GM10266 (cell line): ENCODE results near the gene TCF4.

Experiments
- DNase-seq: peaks from one replicate; pipeline ENCODE4 v3.0.0; 2012; ENCODE audit errors: extremely low spot score
- TF ChIP-seq, protein P1 (sequence below): IDR thresholded peaks from 2 replicates; pipeline ENCODE4 v1.5.1; 2012; ENCODE audit warnings: mild to moderate bottlenecking, low read depth; ENCODE audit not compliant: control insufficient read depth, insufficient read depth; ENCODE audit errors: missing control alignments

The TCF4 gene

DNA sequence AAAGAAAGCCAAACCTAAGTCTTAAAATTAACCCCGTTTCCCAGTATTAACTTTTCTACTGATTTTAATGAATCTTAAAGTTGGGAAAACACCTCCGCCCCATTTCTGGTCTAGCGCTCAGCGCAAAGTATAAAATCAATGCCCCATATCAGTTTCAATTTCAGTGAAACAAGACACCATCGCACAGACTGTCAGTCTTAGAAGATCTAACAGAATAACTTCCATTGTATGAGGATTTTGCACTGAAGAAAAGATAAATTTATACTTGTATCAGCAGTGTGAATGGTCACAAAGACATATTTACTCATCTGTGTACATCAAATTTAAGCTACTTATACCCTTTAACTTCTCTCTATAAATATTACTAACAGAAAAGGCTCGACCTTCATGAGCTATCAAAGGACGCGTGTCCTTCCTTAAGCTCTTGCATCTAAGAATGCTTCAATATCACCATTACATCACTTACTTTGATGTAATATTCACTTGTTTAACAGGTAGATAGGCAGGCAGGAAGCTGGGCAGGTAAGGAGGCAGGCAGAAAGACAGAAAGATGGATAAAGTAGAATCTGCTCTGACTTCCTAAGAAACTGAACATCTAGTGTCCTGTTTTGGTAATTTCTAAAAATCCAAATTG is 183.0 kb downstream of the TCF4 start:
- TF ChIP-seq, protein P1, sequence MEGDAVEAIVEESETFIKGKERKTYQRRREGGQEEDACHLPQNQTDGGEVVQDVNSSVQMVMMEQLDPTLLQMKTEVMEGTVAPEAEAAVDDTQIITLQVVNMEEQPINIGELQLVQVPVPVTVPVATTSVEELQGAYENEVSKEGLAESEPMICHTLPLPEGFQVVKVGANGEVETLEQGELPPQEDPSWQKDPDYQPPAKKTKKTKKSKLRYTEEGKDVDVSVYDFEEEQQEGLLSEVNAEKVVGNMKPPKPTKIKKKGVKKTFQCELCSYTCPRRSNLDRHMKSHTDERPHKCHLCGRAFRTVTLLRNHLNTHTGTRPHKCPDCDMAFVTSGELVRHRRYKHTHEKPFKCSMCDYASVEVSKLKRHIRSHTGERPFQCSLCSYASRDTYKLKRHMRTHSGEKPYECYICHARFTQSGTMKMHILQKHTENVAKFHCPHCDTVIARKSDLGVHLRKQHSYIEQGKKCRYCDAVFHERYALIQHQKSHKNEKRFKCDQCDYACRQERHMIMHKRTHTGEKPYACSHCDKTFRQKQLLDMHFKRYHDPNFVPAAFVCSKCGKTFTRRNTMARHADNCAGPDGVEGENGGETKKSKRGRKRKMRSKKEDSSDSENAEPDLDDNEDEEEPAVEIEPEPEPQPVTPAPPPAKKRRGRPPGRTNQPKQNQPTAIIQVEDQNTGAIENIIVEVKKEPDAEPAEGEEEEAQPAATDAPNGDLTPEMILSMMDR: no peak
- no peak for DNase-seq

DNA sequence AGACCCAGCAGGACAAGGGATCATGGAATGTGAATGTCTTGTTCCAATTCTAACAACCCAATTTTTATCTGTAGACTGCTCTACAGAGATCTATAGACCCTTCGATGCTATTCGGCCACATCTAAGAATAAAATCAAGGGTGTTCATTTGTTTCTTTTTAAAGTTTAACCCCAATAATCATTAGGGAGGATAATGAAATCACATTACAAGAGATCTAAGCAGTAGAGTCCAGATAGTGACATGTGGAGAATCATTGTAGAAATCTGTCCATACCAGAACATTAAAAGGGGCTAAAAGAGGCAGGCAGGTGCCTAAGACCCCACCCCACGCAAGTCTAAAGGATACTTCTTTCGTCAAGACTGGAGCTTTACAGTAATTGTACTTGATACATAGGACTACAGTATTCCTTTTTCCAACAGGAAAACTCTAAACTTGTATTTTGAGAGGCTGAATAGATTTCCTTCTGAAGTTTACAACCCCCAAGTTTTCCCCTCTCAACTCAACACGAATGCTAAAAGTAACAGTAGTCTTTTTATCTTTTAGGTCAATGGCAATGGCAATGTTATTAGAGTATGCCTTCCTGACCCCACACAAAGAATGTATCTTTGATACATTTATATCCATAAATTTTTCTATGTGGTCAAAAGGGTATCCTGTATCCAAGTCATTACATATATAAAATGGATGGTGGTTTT is 183.7 kb downstream of the TCF4 start:
- TF ChIP-seq, protein P1: no peak
- no peak for DNase-seq

- TF ChIP-seq, protein P1: no peak
- no peak for DNase-seq
Observed at GRCh38 chr18:55403421-55403949, 184.5 kb downstream of the TCF4 start.

DNA sequence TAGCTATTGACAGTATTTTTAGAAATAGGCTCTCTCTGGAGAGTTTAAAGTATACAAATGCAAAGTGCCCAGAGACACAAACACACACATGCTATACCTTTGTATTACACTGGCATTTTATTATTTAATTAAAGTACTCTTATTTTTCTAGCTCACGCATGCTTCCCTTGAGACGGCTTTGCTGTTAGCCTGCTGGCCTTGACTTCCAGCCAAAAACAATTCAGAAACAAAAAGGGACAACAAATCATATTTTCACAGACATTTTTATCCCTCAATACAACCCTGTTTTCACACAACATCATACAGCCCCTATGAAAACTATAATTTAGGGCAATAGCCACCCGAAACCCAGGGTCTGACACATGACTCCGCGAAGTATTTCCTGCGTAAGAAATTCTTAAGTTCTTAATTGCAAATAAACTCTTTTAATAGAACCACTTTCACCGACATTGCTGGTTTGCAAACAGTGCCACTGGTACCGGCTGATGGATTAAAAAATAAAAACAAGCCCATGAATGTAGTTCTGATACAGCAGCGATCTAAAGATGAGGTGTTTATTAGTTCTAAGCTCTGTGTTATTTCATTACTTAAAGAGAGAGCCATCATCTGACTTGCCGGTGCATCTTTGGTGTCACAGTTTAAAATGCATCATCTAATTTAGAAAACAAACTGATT is 185.1 kb downstream of the TCF4 start:
- DNase-seq: no peak
- TF ChIP-seq, protein P1: no peak

GRCh38 chr18:55401638-55402191 is 186.3 kb downstream of the TCF4 start:
- DNase-seq: no peak
- TF ChIP-seq, protein P1: no peak

- DNase-seq: no peak
- TF ChIP-seq, protein P1: no peak
Observed at GRCh38 chr18:55400590-55401541, 187.1 kb downstream of the TCF4 start.
